NCI-H226 (cell line): ENCODE data around the gene RPL26.
"Not testable (repeated sequence)": the region's sequence is repeated elsewhere in the genome, so short reads cannot be mapped to it uniquely, and the experiment has no call there.

ENCODE experiments used
- DNase-seq: peaks from one replicate; pipeline ENCODE4 v3.0.0-alpha.2; 2015

RPL26 gene

GRCh38 chr17:8393470-8394231 is 10.7 kb upstream of the RPL26 start:
- DNase-seq, result peak; percentile 28

DNA sequence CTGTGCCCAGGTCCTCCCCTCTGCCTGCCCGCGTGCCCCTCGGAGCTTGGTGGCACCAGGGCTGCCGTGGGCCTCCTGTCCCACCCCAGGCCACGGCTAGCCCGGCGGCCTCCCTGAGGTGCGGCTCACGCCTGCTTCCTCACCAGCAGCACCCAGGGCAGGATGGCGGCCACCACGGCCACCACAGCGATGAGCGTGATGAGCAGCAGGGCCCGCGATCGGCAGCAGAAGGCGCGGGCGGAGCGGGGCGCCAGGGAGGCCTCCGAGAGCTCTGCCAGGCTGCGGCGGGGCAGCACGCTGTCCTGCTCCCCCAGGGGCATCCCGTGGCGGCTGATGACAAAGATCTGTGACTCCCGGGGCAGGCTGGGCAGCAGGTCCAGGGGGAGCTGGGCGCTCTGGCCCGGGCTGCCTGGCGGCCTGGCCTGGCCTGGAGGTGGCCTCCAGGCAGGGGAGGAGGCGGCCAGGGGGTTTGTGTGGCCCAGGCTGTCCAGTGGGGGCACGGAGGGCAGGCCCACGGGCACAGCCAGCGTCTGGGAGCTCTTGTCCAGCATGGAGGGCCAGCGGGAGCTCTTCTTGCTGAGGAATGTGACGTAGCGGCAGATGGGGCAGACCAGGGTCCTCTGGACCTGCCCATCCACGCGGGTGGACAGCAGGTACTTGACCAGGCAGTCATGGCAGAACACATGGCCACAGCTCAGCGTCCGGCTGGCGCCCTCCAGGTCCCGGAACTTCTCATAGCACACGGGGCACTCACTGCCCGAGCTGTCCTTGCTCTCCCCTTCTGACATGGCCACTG is 9.9 kb upstream of the RPL26 start:
- DNase-seq, result no peak

GRCh38 chr17:8392274-8392673 is 9.3 kb upstream of the RPL26 start:
- DNase-seq, result no peak

GRCh38 chr17:8391711-8392110 is 8.7 kb upstream of the RPL26 start:
- peak; percentile 55 for DNase-seq

DNA sequence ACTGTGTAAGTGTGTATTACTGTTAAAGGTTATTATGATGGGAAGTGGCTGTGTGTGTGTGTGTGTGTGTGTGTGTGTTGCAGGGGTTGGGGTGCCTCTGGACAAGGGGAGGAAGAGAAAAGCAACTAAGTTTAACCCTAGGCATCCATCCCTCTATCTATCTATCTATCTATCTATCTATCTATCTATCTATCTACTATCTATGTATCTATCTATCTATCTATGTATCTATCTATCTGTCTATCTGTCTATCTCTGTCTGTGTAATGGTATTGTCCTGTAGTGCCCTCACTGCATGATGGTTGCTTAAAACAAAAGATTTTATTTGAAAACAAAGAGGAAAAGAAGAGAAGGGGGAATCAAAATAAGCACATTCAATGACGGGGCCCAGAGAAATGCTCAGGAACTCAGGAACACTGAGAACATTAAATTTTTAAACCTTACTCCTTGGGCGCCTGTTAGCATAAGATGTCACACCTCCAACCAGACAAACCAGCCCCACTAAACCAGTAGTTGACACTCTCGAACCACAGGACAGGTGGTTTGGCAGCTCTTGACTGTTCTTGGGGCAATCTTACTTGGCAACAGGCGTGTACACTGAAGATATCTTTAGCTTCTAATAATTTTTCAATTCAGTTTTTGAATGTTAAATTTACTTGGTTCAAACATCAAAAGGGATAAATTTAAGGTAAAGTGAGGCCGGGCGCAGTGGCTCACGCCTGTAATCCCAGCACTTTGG is 5.1 kb upstream of the RPL26 start:
- no peak for DNase-seq

DNA sequence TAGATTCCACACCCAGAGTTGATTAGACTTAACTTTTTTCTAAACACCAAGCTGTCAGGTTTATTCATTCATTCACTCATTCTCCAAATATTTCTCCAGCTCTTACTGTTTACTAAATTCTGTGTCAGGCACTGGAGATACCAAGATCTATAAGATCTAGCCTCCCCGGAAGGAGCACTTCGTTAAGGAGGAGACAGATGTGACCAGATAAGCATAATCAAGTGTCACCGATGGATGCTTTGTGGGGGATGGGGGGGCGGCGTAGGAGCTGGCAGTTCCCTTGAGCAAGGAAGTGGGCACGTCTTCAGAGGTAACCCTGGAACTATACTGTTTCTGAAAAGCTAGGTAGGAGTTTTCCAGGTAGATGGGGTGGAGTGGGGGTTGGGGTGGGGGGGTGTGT is 3.8 kb upstream of the RPL26 start:
- DNase-seq, result no peak

DNA sequence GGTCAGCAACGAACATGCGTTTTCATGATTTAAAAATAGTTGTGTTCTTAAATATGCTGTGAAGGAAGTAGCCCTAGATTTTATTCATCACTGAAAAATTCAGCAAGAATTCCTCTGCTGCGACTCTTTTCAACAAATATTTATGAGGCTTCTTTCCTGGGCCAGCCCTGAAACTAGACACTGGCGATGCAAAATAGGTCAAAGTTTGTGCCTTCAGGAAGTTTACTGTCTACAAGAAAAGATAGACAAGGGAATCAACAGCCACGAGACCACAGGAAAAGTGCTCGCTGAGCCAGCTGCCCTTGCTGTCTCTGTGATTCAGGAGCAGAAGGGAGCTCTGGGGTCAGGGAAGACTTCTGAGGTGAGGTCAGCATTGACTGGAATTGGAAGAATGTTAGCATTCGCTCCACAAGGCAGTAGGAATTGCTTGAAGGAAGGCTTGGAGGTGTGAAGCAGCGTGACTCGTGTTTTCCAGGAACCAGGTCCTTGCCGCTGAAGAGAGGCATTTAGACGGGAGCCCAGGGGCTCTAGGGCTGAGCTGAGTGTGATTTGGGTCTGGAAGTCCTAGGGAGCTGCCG is 1.9 kb upstream of the RPL26 start:
- peak; percentile 91 for DNase-seq

GRCh38 chr17:8382880-8383142 is 182 bp downstream of the RPL26 start:
- DNase-seq, result no peak

DNA sequence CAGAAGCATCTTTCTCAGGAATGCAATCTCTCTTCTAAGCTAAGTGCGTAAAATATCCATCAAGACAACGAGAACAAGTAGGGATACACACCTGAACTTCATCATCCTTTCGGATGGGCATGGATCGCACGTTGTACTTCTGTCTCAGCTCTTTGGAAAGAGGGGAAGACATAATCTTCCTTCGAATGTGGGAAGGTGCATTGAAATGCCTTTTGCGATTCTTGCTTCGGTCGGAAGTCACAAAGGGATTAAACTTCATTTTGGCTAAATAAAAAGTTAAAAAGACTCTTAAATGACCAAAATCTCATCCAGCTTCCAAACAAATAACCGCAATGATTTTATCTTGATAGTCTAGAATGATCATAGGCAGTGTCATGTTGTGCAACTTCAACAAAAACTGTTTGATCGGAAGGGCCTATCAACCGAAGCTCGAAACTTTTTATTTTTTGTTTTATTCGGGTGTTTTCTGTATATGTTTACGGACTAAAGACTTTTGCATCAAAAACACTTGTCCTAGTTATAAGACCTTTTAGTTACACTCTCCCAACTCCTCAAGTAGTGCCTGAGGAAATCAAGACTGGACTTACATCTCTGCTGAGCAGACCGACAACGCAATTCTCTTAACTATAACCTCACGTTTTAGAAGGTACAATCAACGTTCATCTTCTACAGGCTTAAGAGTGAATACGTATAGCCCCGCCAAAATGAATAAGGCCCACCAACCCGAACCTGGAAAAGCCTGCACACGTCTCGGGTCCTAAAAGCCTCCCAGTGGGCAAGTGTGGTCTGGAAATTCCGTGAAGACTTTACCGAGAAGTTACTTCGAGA is 727 bp downstream of the RPL26 start:
- DNase-seq, result no peak

DNA sequence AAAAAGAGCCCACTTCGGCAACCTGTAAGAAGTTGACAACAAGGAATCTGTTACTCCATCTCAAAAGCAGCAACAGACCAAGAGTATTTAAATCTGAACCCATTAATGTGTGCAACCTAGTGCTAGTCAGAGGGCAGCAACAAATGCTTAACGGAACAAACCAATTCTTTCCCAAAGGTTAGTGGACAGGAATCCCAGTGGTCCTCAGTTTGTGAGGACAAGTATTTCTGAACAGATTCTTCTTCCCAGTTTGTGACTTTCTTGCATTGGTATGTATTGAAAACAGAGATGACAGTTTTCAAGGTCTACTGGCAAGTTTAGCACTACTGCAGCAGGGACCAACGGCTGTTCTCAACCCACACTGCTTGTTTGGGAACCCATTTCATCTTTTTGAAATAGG is 2.9 kb downstream of the RPL26 start:
- DNase-seq, result no peak

- DNase-seq, result not testable (repeated sequence)
Measured at GRCh38 chr17:8378117-8378516, 4.9 kb downstream of the RPL26 start.

DNA sequence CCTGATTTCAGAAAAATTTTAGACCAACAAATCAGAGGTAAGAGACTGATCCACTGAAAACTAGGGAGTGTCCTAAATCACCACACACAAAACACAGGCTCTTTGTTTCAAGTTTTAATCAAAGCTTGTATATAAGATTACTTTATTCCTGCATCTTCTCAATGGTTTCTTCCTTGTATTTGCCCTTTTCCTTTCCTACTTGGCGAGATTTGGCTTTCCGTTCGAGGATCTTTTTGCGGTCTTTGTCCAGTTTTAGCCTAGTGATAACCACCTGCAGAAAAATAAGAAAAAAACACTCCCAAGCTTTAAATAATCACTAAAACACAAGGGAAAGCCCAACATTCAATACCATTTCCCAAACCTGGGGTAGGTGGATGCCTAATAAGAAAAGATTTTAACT is 5.6 kb downstream of the RPL26 start:
- DNase-seq, result no peak

DNA sequence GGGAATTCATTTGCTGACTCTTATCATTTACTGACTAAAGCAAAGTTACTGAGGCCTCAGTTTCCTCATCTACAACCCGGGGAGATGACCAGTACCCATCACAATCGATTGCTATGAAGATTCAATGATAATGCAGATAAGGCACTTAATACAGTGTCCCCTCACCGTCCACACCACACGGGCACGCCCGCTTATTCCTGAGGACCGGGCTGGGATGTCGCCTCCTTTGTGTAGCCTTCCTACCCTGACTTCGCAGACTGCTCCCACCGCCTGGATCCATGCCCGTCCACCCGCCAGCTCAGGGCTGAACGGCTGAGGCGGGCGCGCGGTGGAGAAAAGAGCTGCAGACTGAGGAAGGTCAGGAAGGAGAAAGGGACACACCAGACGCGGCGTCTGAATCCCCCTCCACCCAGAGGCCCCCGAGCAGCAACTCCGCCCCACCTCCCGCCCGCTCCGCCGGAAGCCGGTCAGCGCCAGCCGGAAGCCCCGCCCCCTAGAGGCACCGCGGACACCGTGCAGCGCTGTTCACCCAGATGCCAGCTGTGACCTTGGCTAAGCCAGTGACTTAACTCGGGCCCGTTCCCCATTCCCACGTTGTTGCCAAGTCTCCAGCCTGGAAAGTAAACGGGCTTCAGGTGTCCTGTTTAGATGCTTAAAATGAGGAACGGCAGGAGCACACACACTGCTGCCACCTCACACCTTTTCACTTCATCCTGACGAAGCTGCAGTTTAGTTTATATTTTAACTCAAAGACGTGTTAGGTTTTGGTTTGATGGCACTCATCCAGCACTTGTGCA is 6.5 kb downstream of the RPL26 start, which contains the start of gene KRABD2:
Gene KRABD2, minus strand, starts transcription at position 434 of the 797 bp plus-strand sequence.
- peak; percentile 71 for DNase-seq

DNA sequence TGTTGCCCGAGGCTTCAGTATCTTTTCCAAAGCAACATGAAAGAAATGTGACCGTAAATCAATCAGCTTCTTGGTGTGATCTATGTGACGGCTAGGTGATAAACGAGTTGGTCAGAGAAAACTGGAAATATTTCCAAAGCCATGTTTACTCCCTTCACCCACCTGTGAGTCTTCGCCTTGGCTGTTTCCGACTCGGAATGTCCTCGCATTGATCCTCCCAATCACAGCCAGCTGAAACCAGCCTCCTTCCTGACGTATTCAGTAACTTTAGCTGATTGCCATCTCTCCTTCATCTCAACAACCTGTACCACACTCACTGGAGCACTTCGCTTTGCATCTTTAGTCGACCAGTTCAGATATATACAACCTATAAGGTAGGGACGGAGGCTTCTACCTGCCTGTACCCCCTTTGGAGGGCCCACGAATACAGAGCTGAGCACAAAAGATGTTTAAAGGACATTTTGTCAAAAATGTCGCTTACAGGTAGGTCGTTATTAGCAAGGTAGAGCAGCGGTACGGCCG is 7.2 kb downstream of the RPL26 start:
- DNase-seq, result no peak

DNA sequence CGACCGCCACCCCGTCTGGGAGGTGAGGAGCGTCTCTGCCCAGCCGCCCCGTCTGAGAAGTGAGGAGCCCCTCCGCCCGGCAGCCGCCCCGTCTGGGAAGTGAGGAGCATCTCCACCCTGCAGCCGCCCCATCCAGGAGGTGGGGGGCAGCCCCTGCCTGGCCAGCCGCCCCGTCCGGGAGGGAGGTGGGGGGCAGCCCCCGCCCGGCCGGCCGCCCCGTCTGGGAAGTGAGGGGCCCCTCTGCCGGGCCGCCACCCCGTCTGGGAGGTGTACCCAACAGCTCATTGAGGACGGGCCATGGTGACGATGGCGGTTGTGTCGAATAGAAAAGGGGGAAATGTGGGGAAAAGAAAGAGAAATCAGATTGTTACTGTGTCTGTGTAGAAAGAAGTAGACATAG is 9.1 kb downstream of the RPL26 start:
- not testable (repeated sequence) for DNase-seq

- DNase-seq, result no peak
Measured at GRCh38 chr17:8372422-8372821, 10.6 kb downstream of the RPL26 start.

- DNase-seq, result no peak
Measured at GRCh38 chr17:8371786-8372185, 11.2 kb downstream of the RPL26 start.

- DNase-seq, result no peak
Measured at GRCh38 chr17:8369944-8370343, 13.0 kb downstream of the RPL26 start.

- DNase-seq, result no peak
Measured at GRCh38 chr17:8368193-8368592, 14.8 kb downstream of the RPL26 start.

GRCh38 chr17:8366231-8366630 is 16.8 kb downstream of the RPL26 start:
- DNase-seq, result peak; percentile 49

GRCh38 chr17:8365143-8365542 is 17.9 kb downstream of the RPL26 start:
- peak; percentile 13 for DNase-seq
